NCI-H345 (cell line): ENCODE results near the gene FOXO1.
"Not testable (repeated sequence)": the region's sequence is repeated elsewhere in the genome, so short reads cannot be mapped to it uniquely, and the experiment has no call there.

ENCODE experiments used
- DNase-seq: peaks from one replicate; lab custom pipeline; 2025; lab: John Stamatoyannopoulos, UW

Gene FOXO1

DNA sequence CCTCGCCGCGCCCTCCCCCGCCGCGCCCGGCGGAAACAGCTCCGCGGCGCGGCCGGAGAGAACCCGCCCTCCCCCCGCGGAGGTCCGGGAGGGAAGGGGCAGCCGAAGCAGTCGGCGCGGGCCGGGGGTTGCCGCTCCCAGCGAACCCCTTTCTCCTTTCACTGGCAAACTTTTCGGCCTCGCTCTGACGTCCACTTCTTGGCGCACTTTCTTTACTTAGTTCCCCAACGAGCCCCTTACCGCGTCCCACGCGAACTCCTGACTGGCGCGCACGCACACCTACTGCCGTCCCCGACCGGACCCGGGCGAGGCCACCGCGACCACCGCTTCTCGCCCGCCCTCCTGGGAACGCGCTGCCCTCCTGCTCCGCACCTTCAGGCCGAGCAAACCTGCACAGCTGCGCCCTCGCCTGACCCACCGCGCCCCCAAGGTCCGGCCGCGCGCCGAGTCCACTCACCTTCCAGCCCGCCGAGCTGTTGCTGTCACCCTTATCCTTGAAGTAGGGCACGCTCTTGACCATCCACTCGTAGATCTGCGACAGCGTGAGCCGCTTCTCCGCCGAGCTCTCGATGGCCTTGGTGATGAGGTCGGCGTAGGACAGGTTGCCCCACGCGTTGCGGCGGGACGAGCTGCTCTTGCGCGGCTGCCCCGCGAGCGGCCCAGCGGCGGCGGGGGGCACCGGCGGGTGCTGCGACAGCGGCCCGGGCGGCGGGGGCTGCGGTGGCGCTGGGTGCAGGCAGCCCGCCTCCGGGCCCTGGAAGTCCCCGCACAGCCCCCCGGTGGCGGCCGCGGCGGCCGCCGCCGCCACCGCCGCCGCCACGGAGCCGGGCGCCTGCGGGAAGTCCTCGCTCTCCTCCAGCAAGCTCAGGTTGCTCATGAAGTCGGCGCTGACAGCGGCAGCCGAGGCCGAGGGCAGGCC lies 1.1 kb downstream of the FOXO1 start:
- peak; percentile 37 for DNase-seq

DNA sequence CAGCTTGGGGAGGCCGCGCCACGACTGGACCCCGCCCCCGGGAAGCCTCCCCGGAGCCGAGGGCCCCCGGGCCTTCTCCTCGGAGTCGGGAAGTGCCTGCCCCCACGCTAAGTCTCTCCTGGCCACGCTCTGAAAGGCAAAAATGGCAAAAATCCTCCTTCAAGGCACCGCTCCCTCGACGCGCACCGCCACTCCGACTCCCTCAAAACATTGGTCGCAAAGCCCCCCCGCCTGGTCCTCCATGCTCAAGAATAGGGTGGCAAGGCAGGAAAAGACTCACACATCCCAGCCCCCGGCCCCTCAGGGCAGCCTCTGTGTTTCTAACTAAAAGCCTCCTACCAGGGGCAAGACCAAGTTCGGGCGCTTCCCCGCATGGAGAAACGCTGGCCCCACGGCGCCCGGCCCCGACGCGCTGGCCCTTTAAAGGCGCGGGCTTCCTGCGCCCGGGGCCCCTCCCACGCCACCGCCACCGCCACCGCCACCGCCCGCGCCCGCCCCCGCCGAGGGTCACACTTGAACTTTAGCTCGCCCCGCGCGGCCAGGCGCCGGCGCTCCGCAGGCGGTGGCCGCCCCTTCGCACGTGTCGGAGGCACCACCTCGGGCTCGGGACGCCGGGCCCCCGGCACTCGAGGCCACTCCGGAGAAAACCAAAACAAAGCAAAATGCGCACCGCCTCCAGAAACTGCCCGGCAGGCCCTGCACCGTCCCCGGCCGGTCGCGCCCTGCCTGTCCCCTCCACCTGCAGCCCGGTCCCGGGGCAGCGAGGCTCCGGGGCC lies 1.9 kb downstream of the FOXO1 start:
- DNase-seq, result no peak

DNA sequence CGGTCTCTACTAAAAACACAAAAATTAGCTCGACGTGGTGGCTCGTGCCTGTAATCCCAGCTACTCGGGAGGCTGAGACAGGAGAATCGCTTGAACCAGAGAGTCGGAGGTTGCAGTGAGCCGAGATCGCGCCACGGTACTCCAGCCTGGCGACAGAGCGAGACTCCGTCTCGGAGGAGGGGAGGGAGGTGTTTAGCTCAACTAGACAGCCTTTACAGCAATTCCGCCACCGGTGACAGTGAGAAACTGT lies 2.4 kb downstream of the FOXO1 start:
- not testable (repeated sequence) for DNase-seq

DNA sequence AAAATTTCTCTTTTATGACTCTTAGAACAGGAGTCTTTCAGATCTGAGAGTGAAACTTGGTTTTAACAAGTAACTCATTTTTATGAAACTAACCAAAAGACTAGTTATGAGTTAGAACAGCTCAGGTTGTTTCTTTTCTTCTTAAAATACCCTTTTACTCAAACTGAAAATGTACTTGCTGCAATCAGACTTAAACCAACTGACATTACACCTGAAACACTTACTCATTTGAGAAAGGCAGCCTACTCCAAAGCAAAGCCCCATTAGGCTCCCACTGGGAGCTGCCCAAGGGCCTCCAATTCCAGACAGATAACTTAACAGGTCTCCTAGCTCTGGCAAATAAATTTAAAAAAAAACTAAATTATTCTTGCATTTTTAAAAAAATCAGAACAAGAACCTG lies 3.6 kb downstream of the FOXO1 start:
- no peak for DNase-seq

DNA sequence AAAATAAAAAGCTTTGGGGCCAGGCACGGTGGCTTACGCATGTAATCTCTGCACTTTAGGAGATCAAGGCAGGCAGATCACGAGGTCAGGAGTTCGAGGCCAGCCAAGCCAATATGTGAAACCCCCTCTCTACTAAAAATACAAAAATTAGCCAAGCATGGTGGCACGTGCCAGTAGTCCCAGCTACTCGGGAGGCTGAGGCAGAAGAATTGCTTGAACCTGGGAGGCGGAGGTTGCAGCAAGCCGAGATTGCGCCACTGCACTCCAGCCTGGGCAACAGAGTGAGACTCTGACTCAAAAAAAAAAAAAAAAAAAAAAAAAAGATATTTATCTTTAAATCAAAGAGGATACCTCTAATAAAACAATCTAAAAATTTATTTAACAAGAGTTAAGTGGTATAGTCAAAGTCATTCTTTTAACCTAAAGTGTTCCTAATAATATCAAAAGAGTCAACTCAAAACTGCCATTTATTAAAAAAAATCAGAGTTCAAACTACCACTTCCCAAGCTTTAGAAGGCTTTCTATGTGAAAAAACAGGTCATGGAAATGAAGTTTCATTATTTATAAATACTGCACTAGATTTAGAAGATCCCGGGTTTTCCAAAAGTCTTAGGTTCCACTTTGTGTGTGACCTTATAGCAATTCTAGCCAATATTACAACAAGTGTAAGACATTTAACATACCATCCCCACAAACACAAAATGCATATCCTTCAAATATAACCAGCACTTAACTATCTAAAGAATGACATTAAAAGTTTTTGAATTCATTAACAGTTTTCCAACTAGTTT lies 4.4 kb downstream of the FOXO1 start:
- DNase-seq, result no peak

DNA sequence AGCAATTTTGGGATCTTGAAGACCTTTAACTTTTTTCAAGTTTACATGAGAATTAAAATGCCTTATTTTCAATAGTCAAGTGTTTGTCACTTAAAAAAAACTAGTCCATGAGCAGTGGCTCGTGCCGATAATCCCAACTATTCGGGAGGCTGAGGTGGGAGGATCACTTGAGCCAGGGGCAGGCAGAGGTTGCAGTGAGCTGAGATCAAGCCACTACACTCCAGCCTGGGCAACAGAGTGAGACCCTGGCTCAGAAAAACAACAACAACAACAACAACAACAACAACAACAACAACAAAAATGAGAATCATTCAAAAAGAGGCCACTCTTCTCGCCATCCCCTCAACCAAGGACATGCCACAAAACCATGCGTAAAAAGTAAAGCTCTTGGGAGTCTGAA lies 5.7 kb downstream of the FOXO1 start:
- no peak for DNase-seq

DNA sequence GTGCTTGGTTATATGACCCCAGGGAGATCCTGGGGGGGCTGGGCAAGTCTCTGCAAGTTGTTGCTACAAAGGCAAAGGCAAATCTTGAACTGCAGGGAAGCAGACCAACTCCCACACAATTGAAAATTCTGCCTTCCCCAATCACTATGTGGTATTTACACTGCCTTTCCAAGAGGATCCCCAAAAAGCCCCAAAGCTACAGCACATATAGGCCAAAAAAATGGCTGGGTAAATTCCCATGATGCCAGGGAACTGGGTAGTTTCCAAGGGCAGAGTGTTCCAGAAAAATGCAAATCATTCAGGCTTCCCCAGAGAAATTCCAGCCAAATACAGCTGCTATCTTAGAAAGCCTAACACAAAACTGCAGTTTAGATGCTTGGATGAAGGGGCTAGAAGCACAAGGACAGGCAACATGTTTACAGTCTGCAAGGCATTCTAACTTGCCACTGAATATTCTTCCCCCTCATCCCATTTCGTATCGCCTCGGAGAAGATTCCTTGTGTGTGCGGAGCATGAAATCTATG lies 6.2 kb downstream of the FOXO1 start:
- no peak for DNase-seq

DNA sequence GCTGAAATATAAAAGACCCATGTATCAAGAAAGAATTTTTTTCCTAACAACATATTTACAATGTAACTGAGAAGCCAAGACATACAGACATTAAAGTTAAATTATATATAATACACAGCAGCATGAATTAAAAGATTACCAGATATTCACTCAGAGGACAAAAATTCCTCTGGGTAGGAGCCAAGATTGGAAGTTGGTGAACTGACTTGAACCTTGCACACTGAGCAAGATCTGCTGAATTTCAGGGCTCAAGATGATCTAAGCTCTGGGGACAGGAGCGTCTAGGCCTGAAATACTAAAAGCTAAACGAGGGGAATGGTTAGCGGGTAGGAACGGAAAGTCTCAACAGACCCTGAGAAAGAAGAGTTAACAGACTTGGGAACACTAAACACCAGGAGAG lies 8.5 kb downstream of the FOXO1 start:
- no peak for DNase-seq

DNA sequence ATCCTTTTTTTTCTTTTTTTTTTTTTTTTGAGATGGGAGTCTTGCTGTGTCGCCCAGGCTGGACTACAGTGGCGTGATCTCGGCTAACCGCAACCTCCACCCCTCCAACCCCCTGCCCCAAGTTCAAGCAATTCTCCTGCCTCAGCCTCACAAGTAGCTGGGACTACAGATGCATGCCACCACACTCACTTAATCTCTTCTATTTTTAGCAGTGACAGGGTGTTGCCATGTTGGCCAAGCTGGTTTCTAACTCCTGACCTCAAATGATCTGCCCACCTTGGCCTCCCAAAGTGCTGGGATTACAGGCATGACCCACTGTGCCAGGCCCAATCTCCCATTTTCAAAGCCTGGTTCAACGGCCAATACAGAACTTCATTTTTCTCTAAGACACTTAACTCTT lies 9.1 kb downstream of the FOXO1 start:
- DNase-seq, result no peak

DNA sequence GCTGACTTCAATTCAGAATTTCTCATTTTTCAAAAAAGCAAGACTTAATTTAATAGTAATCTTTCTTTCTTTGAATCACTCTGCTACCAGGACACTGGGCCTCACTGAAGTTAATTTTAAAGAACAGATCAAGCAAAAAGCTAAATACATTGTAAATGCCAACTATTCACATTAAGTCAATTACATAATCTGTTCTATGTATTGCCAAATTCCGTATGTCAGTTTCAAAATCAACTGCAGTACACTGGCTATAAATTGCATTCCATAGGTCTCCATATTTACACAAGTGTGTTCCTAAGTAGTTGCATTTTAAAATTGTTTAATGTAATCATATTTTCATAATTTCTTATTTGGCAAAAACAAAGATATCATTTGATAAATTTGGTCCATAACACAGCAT lies 10.1 kb downstream of the FOXO1 start:
- no peak for DNase-seq

DNA sequence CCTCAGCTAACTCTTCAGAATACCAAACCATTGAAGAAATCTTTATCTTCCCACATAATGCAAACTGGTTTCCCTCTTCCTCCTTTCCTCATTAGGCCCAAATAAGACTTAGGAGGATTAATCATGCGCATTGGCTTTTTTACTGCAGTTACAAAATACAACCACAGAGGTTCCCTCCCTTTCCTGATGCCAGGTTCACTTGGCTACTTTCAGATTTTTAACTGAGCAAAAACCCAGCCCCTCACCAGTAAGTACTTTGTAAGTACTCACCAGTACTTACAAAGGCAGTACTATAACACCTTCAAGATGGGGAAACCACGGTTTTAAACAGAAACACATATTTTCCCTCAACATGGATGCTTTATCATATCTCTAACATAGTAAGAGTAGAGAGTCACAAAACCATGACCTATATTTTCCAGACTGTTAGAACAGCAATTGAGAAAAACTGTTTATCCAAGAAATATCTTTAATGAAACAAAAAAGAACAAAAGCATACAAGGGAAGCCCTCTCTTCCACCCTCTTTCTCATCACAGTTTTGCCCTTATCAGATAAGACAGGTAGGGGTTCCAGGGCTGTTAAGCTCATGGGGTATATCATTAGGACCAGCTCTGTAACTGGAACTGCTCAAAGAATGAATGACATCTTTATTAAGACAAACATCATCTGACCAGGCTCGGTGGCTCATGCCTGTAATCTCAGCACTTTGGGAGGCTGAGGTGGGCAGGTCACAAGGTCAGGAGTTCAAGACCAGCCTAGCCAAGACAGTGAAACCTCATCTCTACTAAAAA lies 12.7 kb downstream of the FOXO1 start:
- DNase-seq, result no peak

DNA sequence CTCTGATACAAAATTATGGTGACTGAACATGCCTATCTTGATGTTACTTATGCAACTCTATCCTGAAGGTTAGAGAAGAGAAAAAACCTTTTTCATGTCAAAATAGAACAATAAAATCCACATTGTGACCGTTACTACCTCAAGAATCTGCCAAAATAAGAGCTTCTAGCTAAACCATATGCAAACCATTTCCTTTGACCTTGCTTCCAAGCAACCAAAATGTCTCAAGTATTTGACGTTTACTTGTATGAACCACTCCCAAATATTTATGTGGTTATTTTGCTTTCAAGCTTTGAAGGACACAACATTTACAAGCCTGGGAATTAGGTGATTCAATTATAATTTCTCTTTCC lies 13.9 kb downstream of the FOXO1 start:
- DNase-seq, result no peak

DNA sequence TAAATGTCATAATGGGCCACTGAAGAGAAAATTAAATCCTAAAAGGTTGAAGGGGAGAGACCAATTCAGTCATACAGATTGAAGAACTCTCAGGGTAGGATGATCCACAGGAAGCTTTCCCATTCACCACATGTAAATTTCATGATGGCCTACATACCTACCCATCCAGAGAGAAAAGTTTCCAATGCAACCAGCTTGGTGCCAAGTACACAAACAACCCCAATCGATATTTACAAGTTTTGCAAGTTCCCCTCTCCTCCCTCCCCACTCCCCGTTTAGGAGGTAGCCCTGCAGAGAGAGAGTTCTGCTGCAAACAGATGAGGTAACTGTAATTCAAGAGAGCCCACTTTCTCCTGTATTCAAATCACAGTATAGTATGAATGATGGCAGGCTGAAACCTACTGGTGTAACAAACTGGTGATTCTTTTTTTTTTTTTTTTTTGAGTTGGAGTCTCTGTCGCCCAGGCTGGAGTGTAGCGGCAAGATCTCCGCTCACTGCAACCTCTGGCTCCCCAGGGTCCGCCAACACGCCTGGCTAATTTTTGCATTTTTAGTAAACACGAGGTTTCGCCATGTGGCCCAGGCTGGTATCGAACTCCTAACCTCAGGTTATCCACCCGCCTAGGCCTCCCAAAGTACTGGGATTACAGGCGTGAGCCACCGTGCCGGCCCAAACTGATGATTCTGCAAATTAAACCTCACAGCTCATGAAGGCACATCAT lies 14.4 kb downstream of the FOXO1 start:
- DNase-seq, result no peak

DNA sequence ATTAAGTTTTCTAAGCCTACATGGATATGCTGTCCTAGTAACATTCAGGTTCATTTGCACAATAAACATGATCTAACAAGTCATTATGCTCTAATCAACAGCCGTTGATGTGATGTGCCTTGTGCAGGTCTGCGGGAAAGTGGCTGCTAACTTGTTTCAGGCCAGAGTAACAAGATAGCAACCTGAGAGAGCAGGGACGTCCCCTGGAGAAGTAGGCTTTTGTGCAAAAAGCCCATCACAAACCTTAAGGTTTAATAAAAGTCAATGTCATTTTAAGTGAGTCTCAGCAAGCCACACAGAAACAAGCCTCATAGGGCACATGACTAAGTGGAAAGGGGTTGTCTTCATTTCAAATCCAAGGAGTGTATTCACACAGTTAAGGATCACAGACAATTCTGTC lies 17.6 kb downstream of the FOXO1 start:
- no peak for DNase-seq

DNA sequence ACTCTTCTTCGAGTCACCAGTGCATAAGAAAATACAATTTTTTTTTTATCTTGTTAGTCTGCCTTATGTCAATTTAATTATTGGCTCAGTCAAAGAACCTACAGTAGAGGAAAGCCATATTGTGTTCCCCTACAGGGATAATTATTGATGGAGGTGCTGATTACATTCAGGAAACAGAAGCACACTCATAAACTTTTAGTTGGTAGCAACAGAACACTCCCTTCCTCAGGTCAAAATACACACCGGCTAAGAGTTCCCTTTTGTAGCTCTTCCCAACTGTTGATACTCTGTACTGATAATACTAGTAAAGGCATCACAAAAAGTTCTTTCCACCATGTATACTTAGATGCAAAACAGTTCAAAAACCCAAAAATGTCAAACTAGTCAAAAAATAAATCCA lies 18.4 kb downstream of the FOXO1 start:
- no peak for DNase-seq

DNA sequence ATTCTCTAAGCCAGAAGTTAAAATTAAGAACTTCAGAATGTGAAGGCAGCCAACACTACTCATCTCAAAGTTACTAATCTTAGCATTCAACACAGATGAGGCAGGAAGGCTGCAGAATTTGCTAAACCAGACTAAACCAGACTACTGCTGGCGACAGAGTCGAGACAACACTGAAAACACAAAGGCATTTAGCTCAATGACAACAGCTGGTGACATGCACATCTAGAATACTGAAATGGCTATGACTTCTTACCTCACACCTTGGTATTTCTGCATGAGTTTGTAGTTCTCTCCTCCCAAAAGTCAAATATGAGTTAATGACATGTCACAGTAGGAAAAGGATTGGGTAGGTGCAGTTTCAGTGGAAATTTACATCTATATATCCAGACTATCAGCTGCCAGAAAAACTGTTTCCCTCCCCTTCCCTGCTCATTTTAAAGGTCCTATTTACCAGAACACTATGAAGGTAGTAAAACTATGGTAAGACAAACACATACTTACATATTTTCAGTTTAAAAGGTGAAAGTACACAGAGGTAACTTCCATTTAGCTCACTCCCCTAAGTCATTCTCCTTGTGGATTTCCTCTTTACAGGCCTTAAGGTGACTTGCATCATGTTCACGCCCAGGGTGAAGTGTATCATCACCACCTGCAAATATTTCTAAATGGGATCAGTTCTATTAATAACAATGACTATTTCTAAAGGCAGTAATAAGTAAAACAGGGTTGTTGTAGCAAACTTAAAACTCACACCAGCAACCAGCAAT lies 21.4 kb downstream of the FOXO1 start:
- no peak for DNase-seq

DNA sequence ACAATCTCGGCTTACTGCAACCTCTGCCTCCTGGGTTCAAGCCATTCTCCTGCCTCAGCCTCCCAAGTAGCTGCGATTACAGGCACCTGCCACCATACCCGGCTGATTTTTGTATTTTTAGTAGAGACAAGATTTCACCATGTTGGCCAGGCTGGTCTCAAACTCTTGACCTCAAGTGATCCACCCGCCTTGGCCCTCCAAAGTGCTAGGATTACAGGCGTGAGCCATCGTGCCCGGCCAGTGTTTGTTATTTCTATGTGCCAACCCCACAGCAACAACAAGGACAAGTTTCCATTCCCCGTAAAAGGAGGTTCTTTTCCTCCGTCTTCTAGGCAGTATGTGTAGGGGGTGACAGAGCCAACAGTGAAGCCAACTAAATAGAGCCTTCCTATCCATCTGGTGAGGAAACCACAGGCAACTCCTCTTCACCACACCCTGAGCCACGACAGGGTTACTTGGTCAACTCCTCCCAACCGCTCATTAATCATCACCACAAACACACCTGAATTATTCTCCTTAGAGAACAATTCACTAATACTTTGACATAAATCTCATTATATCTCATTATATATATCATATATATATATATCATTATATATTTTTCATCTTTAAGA lies 25.5 kb downstream of the FOXO1 start:
- no peak for DNase-seq

DNA sequence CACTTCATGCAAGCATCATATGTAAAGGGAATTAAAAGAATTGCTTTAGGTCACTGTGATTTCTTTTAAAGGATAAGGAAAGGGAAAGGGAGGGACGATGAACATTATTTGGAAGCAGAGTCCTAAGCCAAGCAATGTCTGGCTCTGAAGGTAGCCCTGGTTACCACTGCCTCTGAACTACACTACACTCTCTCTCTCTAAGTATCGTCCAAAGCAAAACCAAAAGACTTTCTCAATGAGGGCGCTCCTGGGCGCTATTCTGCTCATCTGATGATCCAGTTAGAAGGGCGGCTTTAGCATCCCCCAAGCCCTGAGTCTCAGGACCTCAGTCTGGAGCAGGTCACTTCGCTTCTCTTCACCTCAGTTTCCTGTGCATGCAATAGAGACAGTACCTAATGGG lies 26.2 kb downstream of the FOXO1 start:
- DNase-seq, result no peak

DNA sequence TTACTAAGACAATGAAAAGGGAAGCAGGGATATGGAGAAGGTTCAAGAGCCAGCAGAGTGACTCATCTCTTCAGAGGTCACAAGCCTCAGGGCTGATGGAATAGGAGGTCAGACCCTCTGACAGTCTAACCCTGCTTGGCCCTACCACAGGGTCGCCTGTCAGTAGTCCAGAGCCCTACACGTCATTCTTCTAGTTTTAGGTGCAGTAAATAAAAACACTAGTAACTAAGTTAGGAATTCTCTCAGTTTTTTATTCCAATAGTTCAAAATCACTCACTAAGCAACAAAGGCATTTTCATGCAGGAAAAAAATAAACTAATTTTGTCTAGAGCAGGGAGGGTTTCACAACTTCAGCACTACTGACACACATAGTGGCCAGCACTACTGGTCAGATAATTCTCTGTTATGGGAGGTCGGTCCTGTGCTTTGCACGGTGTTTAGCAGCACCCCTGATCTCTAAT lies 27.2 kb downstream of the FOXO1 start:
- no peak for DNase-seq

DNA sequence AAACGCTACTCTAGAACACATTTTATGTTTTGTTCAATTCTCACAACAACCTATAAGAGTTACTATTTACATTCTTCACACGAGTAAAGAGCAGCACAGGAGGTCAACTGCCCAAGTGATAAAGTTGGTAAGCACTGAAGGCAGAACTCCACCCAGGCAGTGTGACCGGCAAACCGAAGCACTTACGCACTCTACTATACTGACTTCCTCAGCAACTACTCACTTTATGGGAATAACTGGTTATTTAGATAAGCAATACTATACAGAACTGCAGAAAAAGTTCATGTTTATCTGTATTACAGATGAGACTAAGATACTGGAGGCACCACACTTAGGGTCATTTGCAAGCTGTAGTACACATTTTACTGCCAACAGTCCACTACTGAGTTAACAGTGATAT lies 28.8 kb downstream of the FOXO1 start:
- DNase-seq, result no peak
